Right atrium auricular region (tissue), 2 donors: Measurements from ENCODE around the gene HERC2. TPM values are rescaled to one million over a fixed set of nuclear protein-coding genes. Genes with fewer than 3 reads are reported as not detected.

Source experiments
- DNase-seq: peaks from one replicate; pipeline ENCODE4 v3.0.0-alpha.2; 2019; ENCODE audit warnings: low spot score
- H3K27ac ChIP-seq, 2 donors: fragments of 200-600 bp; sonication (generic); 1 replicate in 1 of 2; 2 replicates in 1 of 2; pipeline ENCODE4 v1.5.1; 2016 to 2019
- H3K27me3 ChIP-seq, 2 donors: fragments of 200-600 bp; sonication (generic); one replicate each; pipeline versions ENCODE4 v1.5.1 to v1.6.0; 2017 to 2019
- H3K36me3 ChIP-seq: fragments of 200-600 bp; sonication (generic); one replicate; pipeline ENCODE4 v1.5.1; 2016
- H3K4me1 ChIP-seq, 2 donors: fragments of 200-600 bp; sonication (generic); one replicate each; pipeline versions ENCODE4 v1.5.1 to v1.6.0; 2017 to 2019
- H3K4me3 ChIP-seq, 2 donors: fragments of 200-600 bp; sonication (generic); 1 replicate in 1 of 2; 2 replicates in 1 of 2; pipeline ENCODE4 v1.5.1; 2017 to 2019; ENCODE audit warnings: mild to moderate bottlenecking in 1 of 2, moderate library complexity in 1 of 2
- H3K9me3 ChIP-seq, 2 donors: fragments of 200-600 bp; sonication (generic); one replicate each; pipeline ENCODE4 v1.5.1; 2019
- total RNA-seq, 2 donors: library from RNA; depleted of rRNA; stranded (reverse); fragments of >200 nt; gene quantifications; one replicate each; pipeline ENCODE4 v1.1.0, GENCODE V29; 2016
- TF ChIP-seq, protein P1 (sequence below), 2 donors: fragments of 200-600 bp; sonication (generic); IDR thresholded peaks; one replicate each; pipeline ENCODE4 v1.5.1; 2019; ENCODE audit warnings: antibody characterized with exemption in 2 of 2

The HERC2 gene
- total RNA-seq, 2 donors from 2014 or later = 50.8 to 62.4 TPM

DNA sequence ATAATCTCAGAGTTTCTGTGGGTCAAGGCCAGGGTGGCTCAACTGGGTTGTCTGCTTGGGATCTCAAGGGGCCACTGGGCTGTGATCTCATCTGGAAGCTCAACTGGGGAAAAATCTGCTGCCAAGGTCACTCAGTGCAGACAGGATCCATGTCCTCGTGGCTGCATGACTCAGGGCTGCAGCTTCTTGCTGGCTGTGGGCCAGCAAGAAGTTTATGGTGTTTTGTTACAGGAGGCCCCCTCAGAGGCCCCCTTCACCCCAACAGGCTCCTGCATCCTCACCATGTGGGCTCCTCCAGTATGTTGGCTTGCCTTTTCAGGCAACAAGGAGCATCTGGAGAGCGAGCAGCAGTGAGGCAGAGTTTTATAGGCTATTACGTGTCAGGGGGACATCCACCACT lies 237.4 kb downstream of the HERC2 start:
- peaks cover 0 to 5% of the 10 kb centered on the region in 2 donors for H3K4me1 ChIP-seq
- no peak overlapping the region for H3K27ac ChIP-seq
- no peaks in the 10 kb centered on the region for H3K27me3 ChIP-seq
- TF ChIP-seq, protein P1, sequence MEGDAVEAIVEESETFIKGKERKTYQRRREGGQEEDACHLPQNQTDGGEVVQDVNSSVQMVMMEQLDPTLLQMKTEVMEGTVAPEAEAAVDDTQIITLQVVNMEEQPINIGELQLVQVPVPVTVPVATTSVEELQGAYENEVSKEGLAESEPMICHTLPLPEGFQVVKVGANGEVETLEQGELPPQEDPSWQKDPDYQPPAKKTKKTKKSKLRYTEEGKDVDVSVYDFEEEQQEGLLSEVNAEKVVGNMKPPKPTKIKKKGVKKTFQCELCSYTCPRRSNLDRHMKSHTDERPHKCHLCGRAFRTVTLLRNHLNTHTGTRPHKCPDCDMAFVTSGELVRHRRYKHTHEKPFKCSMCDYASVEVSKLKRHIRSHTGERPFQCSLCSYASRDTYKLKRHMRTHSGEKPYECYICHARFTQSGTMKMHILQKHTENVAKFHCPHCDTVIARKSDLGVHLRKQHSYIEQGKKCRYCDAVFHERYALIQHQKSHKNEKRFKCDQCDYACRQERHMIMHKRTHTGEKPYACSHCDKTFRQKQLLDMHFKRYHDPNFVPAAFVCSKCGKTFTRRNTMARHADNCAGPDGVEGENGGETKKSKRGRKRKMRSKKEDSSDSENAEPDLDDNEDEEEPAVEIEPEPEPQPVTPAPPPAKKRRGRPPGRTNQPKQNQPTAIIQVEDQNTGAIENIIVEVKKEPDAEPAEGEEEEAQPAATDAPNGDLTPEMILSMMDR (IDR thresholded peaks at IDR 0.05) = no peak
- no peak overlapping the region for H3K4me3 ChIP-seq
- no peak for DNase-seq
- H3K36me3 ChIP-seq = no peaks in the 10 kb centered on the region
- H3K9me3 ChIP-seq = no peaks in the 10 kb centered on the region

DNA sequence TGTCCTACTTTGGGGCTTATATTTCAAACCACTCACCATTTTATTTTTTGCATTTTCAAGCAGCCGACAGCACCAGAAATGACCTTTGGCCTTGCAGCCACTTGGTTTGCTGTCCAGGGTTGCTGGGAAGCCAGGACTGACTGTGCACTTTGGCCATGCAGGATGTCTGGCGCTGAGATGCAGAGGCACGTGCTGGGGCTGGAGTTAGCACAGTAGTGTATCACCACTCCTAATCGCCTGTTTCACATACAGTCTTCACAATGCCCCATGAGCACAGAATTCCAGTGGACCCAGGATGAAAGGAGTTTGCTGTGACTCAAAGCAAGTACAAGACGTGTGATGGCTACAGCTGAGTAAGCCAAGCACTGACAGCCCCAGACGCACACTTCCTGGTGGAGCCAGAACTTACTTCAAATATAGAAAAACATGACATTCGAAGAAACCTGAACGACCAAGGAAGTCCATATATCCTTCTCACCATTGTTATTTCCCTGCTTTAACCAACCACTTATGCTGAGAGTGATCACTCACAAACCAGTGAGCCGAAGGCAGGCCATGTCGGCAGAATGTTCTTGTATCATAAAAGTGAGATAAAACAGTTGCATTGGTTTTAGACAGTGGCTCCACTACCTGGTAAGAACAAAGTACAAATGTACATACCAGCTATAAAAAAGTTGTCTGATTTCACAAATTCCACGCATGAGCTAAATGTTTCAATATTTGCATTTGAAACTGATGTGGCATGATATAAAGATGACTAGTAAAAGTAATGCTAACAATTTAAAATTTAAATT lies 238.9 kb downstream of the HERC2 start:
- Histone ChIP-seq H3K27ac (no peak overlapping the region), H3K9me3 (no peaks in the 10 kb centered on the region), H3K36me3 (no peaks in the 10 kb centered on the region), H3K27me3 (no peaks in the 10 kb centered on the region), H3K4me1 (peaks cover 0 to 5% of the 10 kb centered on the region in 2 donors), H3K4me3 (no peak overlapping the region)
- TF ChIP-seq, protein P1 (IDR thresholded peaks at IDR 0.05) = no peak
- DNase-seq = no peak

DNA sequence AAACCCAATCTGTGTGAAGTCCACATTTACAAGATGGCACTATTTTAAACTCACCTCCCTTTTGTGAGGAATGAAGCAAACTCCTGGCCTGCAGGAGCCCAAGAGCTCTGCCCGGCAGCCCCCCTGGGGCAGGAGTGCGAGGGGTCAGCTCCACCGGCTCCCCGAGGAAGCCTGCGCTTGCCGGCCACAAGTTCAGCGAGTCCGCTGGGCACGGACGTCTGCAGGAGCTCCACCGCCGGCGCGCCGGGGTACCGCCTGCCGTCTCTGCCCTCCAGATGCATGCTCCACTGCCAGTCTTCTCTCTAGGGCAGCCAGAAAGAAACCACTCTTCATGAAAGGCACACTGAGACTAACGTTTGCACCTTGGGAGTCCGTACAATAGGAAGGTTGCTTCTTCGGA lies 240.4 kb downstream of the HERC2 start:
- Histone ChIP-seq H3K27me3 (no peaks in the 10 kb centered on the region), H3K4me3 (no peak overlapping the region), H3K36me3 (no peaks in the 10 kb centered on the region), H3K27ac (no peak overlapping the region), H3K9me3 (no peaks in the 10 kb centered on the region), H3K4me1 (peaks cover 0 to 5% of the 10 kb centered on the region in 2 donors)
- DNase-seq = no peak
- TF ChIP-seq, protein P1 (IDR thresholded peaks at IDR 0.05) = no peak

DNA sequence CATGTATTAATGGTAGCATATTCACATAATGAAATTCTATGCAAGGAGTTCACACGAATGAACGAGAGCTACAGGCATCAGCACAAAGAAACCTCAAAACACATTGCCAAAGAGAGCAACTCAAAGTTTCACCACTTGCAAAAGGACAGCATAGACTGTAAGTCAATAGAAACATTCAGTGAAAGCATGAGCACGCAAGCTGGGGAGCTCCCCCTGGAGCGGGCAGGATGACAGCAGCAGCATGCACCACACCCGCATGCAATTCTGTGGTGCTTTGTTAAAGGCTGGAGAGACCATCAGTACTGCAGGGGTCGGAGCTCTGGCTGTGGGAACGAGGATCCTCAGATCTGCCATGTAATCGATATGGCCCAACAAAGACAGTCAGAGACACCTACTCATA lies 241.6 kb downstream of the HERC2 start:
- Histone ChIP-seq H3K27me3 (no peaks in the 10 kb centered on the region), H3K9me3 (no peaks in the 10 kb centered on the region), H3K36me3 (no peaks in the 10 kb centered on the region), H3K4me3 (no peak overlapping the region), H3K27ac (no peak overlapping the region), H3K4me1 (no peaks in the 10 kb centered on the region)
- TF ChIP-seq, protein P1 (IDR thresholded peaks at IDR 0.05) = no peak
- no peak for DNase-seq

DNA sequence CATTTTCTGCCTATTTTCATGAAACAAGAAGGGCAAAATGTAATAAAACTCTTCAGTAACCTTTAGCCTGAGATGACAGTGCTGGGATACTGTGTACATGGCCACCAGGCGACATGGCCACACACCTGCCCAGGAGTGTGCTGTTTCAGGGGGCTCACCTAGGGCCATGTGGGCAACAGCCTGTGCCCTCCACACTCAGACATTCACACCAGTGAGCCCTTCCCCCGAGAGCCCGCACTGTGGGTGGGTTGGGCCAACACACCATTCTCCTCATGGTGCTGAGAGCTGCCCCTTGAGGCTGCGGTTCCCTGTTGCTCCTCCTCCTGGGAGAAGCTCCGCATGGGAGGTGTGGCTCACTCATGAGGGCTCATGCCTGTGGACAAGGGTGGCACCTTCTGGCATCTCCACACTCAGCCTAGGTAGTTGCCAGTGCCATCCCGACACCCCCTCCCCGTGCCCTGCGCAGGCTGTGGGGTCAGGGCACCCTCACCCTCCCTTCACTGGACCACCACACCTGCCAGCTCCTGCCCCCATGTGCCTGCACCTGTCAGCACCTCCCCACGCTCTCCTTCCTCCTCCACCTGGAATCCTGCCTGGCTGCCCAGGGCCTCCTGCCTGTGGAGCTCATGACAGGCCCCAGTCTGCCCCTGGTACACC lies 242.5 kb downstream of the HERC2 start:
- TF ChIP-seq, protein P1 (IDR thresholded peaks at IDR 0.05) = no peak
- Histone ChIP-seq H3K27me3 (no peaks in the 10 kb centered on the region), H3K9me3 (no peaks in the 10 kb centered on the region), H3K4me1 (no peaks in the 10 kb centered on the region), H3K36me3 (no peaks in the 10 kb centered on the region), H3K27ac (no peak overlapping the region), H3K4me3 (no peak overlapping the region)
- DNase-seq = no peak
